BLaER1 (cell line): ENCODE measurements around the gene SOX4.

ENCODE experiments used
- H3K27ac ChIP-seq: shearing (Covaris generic); formaldehyde crosslinking; 2 replicates; pipeline ENCODE4 v1.8.1; 2022
- H3K27me3 ChIP-seq: shearing (Covaris generic); formaldehyde crosslinking; 2 replicates; pipeline ENCODE4 v1.8.1; 2022
- H3K36me3 ChIP-seq: shearing (Covaris generic); formaldehyde crosslinking; 2 replicates; pipeline ENCODE4 v1.8.1; 2022
- H3K4me1 ChIP-seq: shearing (Covaris generic); formaldehyde crosslinking; 2 replicates; pipeline ENCODE4 v1.8.1; 2022
- H3K4me2 ChIP-seq: shearing (Covaris generic); formaldehyde crosslinking; 2 replicates; pipeline ENCODE4 v1.8.1; 2022
- H3K4me3 ChIP-seq: shearing (Covaris generic); formaldehyde crosslinking; 2 replicates; pipeline ENCODE4 v1.8.1; 2022
- H3K9ac ChIP-seq: shearing (Covaris generic); formaldehyde crosslinking; 2 replicates; pipeline ENCODE4 v1.8.1; 2022
- H3K9me3 ChIP-seq: shearing (Covaris generic); formaldehyde crosslinking; 2 replicates; pipeline ENCODE4 v1.8.1; 2022
- H4K20me1 ChIP-seq: shearing (Covaris generic); formaldehyde crosslinking; 2 replicates; pipeline ENCODE4 v1.8.1; 2022
- Cebpa-rat ChIP-seq: shearing (Covaris generic); IDR thresholded peaks from 2 replicates; pipeline ENCODE4 v1.8.1; 2022

SOX4 gene

GRCh38 chr6:21609881-21610329, 16.4 kb downstream of the SOX4 start:
- TF ChIP-seq Cebpa-rat, result no peak
- Histone ChIP-seq H3K4me1 (peaks cover 51% of the 10 kb centered on the region), H3K4me3 (0 out of 2 replicates have a peak overlapping the region, but pooled peaks have one; percentile 31), H3K9ac (no peak overlapping the region), H3K36me3 (peaks cover 15% of the 10 kb centered on the region; the same call in 1 of the 2 replicates), H4K20me1 (no peaks in the 10 kb centered on the region), H3K9me3 (peaks cover 49% of the 10 kb centered on the region), H3K4me2 (peak overlapping the region; percentile 48), H3K27me3 (no peaks in the 10 kb centered on the region), H3K27ac (peak overlapping the region; percentile 60)

- Histone ChIP-seq H3K27ac (peak overlapping the region; percentile 60), H3K4me3 (0 out of 2 replicates have a peak overlapping the region, but pooled peaks have one; percentile 31), H3K36me3 (peaks cover 15% of the 10 kb centered on the region; the same call in 1 of the 2 replicates), H3K4me1 (peaks cover 51% of the 10 kb centered on the region), H3K4me2 (peak overlapping the region; percentile 48), H3K27me3 (no peaks in the 10 kb centered on the region), H3K9me3 (peaks cover 49% of the 10 kb centered on the region), H3K9ac (no peak overlapping the region), H4K20me1 (no peaks in the 10 kb centered on the region)
- TF ChIP-seq Cebpa-rat, result no peak
These were observed 16.8 kb downstream of the SOX4 start for GRCh38 chr6:21610341-21610740.

DNA sequence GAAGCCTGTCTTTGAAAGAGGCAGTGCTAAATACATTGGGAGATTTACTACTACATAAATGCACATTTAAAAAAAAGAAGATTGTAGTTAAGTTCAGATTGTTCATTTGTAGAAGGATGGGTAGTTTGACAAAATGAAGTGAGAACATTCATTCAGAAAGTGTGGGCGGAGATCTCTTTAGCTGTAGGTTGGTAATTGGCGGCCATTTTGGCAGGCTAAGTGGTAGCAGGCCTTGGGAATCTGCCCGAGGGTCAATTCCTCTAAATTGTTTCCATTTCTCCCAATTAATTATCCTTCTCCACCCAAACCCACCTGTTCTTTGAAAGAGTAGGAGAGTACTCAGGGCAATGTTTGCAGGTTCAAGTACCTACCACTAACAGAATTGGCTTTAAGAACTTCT, 17.9 kb downstream of the SOX4 start:
- H3K4me1 ChIP-seq, result peaks cover 51% of the 10 kb centered on the region
- peaks cover 46% of the 10 kb centered on the region for H3K9me3 ChIP-seq
- H3K4me2 ChIP-seq, result no peak overlapping the region
- H3K9ac ChIP-seq, result no peak overlapping the region
- no peak for TF ChIP-seq Cebpa-rat
- H4K20me1 ChIP-seq, result no peaks in the 10 kb centered on the region
- H3K27me3 ChIP-seq, result no peaks in the 10 kb centered on the region
- no peak overlapping the region for H3K27ac ChIP-seq
- H3K4me3 ChIP-seq, result no peak overlapping the region
- H3K36me3 ChIP-seq, result peaks cover 15% of the 10 kb centered on the region; the same call in 1 of the 2 replicates

- Histone ChIP-seq H3K27ac (no peak overlapping the region), H4K20me1 (no peaks in the 10 kb centered on the region), H3K9me3 (peaks cover 39% of the 10 kb centered on the region), H3K9ac (no peak overlapping the region), H3K4me2 (no peak overlapping the region), H3K4me3 (no peak overlapping the region), H3K27me3 (no peaks in the 10 kb centered on the region), H3K4me1 (peaks cover 44% of the 10 kb centered on the region), H3K36me3 (0 out of 2 replicates have a peak, but pooled peaks cover 8% of the 10 kb centered on the region)
- TF ChIP-seq Cebpa-rat, result no peak
These were observed 18.7 kb downstream of the SOX4 start for GRCh38 chr6:21612067-21612745.

DNA sequence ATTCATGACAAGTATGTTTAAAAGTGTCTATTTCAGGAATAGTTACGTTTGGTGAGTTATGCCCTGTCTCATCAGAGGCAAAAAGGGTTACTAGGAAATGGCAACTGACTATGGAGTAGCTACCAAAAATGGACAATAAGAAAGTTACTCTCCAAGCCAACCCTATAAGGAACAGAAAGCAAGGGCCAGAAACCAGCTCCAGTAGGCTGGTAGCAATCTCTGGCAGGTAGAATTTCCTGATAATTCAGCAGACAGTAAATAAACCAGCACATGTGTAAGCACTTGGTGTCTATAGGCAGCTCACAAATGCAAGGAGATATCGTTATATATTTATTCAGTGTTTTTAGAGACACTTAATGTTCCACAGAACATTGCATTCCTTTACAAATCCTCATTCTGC, 20.3 kb downstream of the SOX4 start:
- no peak for TF ChIP-seq Cebpa-rat
- peaks cover 44% of the 10 kb centered on the region for H3K4me1 ChIP-seq
- no peaks in the 10 kb centered on the region for H3K36me3 ChIP-seq
- peaks cover 23% of the 10 kb centered on the region for H3K9me3 ChIP-seq
- no peak overlapping the region for H3K4me3 ChIP-seq
- no peak overlapping the region for H3K4me2 ChIP-seq
- H4K20me1 ChIP-seq, result no peaks in the 10 kb centered on the region
- H3K9ac ChIP-seq, result no peak overlapping the region
- H3K27me3 ChIP-seq, result no peaks in the 10 kb centered on the region
- no peak overlapping the region for H3K27ac ChIP-seq

GRCh38 chr6:21614226-21614625, 20.7 kb downstream of the SOX4 start:
- Histone ChIP-seq H4K20me1 (no peaks in the 10 kb centered on the region), H3K9me3 (peaks cover 18% of the 10 kb centered on the region), H3K4me2 (no peak overlapping the region), H3K9ac (no peak overlapping the region), H3K36me3 (no peaks in the 10 kb centered on the region), H3K4me3 (no peak overlapping the region), H3K27me3 (no peaks in the 10 kb centered on the region), H3K27ac (no peak overlapping the region), H3K4me1 (peaks cover 44% of the 10 kb centered on the region)
- TF ChIP-seq Cebpa-rat, result no peak

- Histone ChIP-seq H3K4me1 (peaks cover 34% of the 10 kb centered on the region), H3K27ac (peak overlapping the region; percentile 49), H3K27me3 (no peaks in the 10 kb centered on the region), H3K9me3 (peaks cover 7% of the 10 kb centered on the region), H3K36me3 (no peaks in the 10 kb centered on the region), H3K4me3 (no peak overlapping the region), H3K4me2 (peak overlapping the region; percentile 66), H3K9ac (no peak overlapping the region), H4K20me1 (no peaks in the 10 kb centered on the region)
- no peak for TF ChIP-seq Cebpa-rat
These were observed 22.0 kb downstream of the SOX4 start for GRCh38 chr6:21615504-21615903.

DNA sequence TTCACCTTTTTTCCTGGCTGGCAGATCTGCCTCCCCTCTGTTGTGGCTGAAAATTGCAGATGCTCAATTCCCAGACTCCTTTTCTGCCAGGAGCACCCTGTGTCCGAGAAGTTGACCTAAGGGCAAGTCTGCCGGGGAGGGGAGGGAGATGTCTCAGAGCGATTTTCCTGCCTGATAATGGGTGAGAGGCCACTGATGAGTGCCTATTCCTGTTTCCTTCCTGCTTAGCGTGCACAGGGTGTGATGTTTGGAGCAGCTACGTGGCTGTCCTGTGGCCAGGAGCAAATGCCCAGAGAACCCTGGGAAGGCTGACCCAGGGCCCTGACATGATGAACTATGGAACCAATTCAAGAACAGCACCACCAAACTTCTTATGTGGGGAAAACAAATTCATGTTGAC, 22.5 kb downstream of the SOX4 start:
- Histone ChIP-seq H3K27ac (no peak overlapping the region), H4K20me1 (no peaks in the 10 kb centered on the region), H3K4me3 (no peak overlapping the region), H3K9ac (no peak overlapping the region), H3K4me2 (peak overlapping the region; percentile 66), H3K9me3 (peaks cover 6% of the 10 kb centered on the region), H3K4me1 (peaks cover 29% of the 10 kb centered on the region), H3K36me3 (no peaks in the 10 kb centered on the region), H3K27me3 (no peaks in the 10 kb centered on the region)
- no peak for TF ChIP-seq Cebpa-rat

GRCh38 chr6:21625642-21626041, 32.1 kb downstream of the SOX4 start:
- Histone ChIP-seq H3K27me3 (no peaks in the 10 kb centered on the region), H3K4me2 (no peak overlapping the region), H3K4me1 (no peaks in the 10 kb centered on the region), H3K9ac (no peak overlapping the region), H3K36me3 (no peaks in the 10 kb centered on the region), H3K4me3 (no peak overlapping the region), H4K20me1 (no peaks in the 10 kb centered on the region), H3K9me3 (no peaks in the 10 kb centered on the region; the same call in 1 of the 2 replicates), H3K27ac (no peak overlapping the region)
- no peak for TF ChIP-seq Cebpa-rat

GRCh38 chr6:21626756-21627155, 33.2 kb downstream of the SOX4 start:
- Histone ChIP-seq H3K9ac (no peak overlapping the region), H3K27me3 (no peaks in the 10 kb centered on the region), H3K36me3 (no peaks in the 10 kb centered on the region), H3K27ac (no peak overlapping the region), H3K4me1 (no peaks in the 10 kb centered on the region), H4K20me1 (no peaks in the 10 kb centered on the region), H3K4me3 (no peak overlapping the region), H3K4me2 (no peak overlapping the region), H3K9me3 (no peaks in the 10 kb centered on the region; the same call in 1 of the 2 replicates)
- TF ChIP-seq Cebpa-rat, result no peak
